Measurements from ENCODE around the gene ZNF414.

ZNF414 gene

DNA sequence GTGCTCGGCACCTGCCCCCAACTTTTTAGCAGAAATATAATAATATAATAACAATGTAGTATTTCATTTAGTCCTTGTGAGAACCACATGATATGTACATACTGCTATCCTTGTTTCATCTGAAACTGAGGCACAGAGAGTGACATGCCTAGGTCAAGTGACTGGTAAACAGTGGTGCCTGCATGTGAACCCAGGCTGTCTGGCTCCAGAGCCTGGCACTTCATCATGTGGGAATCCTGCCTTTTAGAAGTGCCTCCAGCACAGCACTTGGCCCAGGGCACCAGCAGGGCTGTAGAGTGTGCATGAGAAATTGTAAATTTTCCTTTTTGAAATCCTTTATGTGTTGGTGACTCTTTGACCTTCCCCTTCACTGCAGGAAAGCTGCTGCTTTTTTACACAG is 39.0 kb downstream of the ZNF414 start:
- H3K4me2 ChIP-seq (ENCODE audit: low read length), result no peak overlapping the region
- no peaks in the 10 kb centered on the region for H3K9me3 ChIP-seq (replicated peaks; ENCODE audit: low read length)
- H3K27me3 ChIP-seq (ENCODE audit: control insufficient read depth, insufficient read depth, low read length), result no peaks in the 10 kb centered on the region
- H3K9ac ChIP-seq (ENCODE audit: low read depth, low read length), result no peak overlapping the region
- H3K4me1 ChIP-seq (ENCODE audit: control insufficient read depth, insufficient read depth, low read length), result no peaks in the 10 kb centered on the region
- no peak overlapping the region for H3K4me3 ChIP-seq (ENCODE audit: low read length)
- H3K36me3 ChIP-seq (ENCODE audit: insufficient read depth, low read length), result peaks cover 70% of the 10 kb centered on the region

DNA sequence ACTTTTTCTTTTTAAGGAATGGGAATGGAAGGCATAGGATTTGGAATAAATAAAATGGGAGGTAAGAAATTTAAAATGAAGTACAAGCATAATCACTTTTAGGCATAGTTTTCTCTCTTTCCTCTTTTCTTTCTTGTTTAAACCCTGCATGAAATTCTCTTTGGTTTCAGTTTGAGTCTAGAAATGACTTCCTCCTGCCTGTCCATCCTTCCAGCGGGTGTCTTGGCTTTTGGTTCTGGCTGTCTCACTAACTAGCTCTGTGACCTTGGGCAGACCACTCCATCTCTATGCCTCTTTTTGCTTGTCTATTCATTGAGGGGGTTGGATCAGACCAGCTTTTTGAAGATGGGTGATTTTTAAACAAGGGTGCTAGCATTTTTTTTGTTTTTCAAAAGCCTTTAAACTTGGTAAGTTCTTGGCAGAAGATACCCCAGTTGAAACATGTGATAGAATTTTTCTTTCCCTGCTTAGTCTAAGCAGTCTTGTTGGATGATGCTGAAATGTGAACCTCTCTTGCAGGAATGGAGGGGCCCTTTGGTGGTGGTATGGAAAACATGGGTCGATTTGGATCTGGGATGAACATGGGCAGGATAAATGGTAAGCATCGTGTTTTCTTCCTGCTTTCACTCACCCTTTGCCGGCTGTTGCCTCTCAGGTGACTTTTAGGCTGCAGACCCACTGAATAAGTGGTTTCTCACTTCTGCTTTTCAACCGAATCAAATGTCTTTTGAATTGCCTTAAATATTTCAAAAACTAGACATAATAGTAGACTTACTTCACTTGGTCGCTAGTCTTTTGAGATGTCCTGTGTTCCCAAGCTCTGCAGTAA is 40.1 kb downstream of the ZNF414 start:
- Histone ChIP-seq H3K4me3 (ENCODE audit: low read length) (no peak overlapping the region), H3K36me3 (ENCODE audit: insufficient read depth, low read length) (peaks cover 77% of the 10 kb centered on the region), H3K9me3 (replicated peaks; ENCODE audit: low read length) (no peaks in the 10 kb centered on the region)

DNA sequence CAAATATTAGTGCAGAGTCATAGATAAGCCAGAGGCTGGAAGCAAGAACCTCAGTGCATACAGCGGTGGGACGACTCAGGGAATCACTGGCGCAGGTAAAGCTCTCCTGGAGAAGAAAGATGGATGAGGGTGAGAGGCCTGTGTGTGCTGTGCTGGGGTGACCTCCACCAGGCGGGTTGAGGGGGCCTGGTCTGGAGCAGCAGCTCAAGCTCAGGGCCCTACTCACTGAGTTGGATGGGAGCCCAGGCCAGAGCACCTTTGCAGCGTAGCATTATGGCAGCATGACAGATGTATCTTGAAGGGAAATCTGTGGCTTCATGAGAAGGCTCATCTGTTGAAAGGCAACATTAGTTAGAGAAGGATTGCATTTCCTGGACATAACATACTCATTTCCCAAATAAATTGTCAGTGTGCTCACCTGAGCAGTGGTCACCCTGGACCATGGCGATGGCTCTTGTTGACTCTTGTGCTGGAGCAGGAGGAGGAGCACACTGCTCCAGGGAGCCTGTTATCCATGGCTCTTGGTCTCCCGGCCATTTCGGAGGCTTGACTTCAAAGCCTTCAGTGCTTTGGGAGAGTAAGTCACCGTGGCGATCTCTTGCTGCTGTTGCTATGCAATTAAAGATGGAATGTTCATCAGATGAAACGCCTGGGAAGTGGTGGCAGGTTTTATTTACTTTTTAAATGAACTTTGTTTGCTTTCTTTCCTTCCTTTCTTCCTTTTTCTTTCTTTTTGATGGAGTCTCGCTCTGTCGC is 44.2 kb downstream of the ZNF414 start:
- H3K27me3 ChIP-seq (ENCODE audit: control insufficient read depth, insufficient read depth, low read length), result no peaks in the 10 kb centered on the region
- no peaks in the 10 kb centered on the region for H3K4me1 ChIP-seq (ENCODE audit: control insufficient read depth, insufficient read depth, low read length)
- no peak overlapping the region for H3K4me2 ChIP-seq (ENCODE audit: low read length)
- no peak overlapping the region for H3K9ac ChIP-seq (ENCODE audit: low read depth, low read length)
- H3K36me3 ChIP-seq (ENCODE audit: insufficient read depth, low read length), result peaks cover 87% of the 10 kb centered on the region
- H3K9me3 ChIP-seq (replicated peaks; ENCODE audit: low read length), result no peaks in the 10 kb centered on the region
- H3K4me3 ChIP-seq (ENCODE audit: low read length), result no peak overlapping the region

More for the DNA sequence above, 40.1 kb downstream of the ZNF414 start:
- H3K27me3 ChIP-seq (ENCODE audit: control insufficient read depth, insufficient read depth, low read length), result no peaks in the 10 kb centered on the region
- no peaks in the 10 kb centered on the region for H3K4me1 ChIP-seq (ENCODE audit: control insufficient read depth, insufficient read depth, low read length)
- no peak overlapping the region for H3K4me2 ChIP-seq (ENCODE audit: low read length)
- H3K9ac ChIP-seq (ENCODE audit: low read depth, low read length), result no peak overlapping the region

GRCh38 chr19:8468761-8469373 is 45.1 kb downstream of the ZNF414 start:
- no peaks in the 10 kb centered on the region for H3K9me3 ChIP-seq (replicated peaks; ENCODE audit: low read length)
- H3K9ac ChIP-seq (ENCODE audit: low read depth, low read length), result no peak overlapping the region
- H3K27me3 ChIP-seq (ENCODE audit: control insufficient read depth, insufficient read depth, low read length), result no peaks in the 10 kb centered on the region
- no peak overlapping the region for H3K4me2 ChIP-seq (ENCODE audit: low read length)
- no peaks in the 10 kb centered on the region for H3K4me1 ChIP-seq (ENCODE audit: control insufficient read depth, insufficient read depth, low read length)
- H3K4me3 ChIP-seq (ENCODE audit: low read length), result no peak overlapping the region
- peaks cover 88% of the 10 kb centered on the region for H3K36me3 ChIP-seq (ENCODE audit: insufficient read depth, low read length)

DNA sequence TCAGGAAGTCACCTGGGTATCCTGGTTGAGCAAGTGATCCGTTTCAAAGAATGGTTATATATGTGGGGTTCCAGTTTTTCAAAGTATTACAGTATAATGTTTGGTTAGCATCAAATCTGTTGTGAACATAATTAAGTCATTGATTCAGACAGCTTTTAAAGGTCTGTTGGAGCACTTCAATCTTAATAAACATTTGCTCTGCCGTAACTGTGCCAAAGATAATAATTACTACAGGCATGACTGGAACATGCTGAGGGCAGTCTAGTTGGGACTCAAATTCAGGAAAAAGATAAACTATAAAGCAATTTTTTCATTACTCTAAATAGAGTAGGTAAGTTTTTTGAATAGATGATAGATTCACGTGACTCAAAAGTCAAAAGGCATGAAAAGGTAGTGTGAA is 45.8 kb downstream of the ZNF414 start:
- H3K4me3 ChIP-seq (ENCODE audit: low read length), result no peak overlapping the region
- peaks cover 88% of the 10 kb centered on the region for H3K36me3 ChIP-seq (ENCODE audit: insufficient read depth, low read length)

GRCh38 chr19:8466018-8466417 is 47.9 kb downstream of the ZNF414 start:
- no peaks in the 10 kb centered on the region for H3K9me3 ChIP-seq (replicated peaks; ENCODE audit: low read length)
- peaks cover 80% of the 10 kb centered on the region for H3K36me3 ChIP-seq (ENCODE audit: insufficient read depth, low read length)
- no peak overlapping the region for H3K4me2 ChIP-seq (ENCODE audit: low read length)
- no peak overlapping the region for H3K9ac ChIP-seq (ENCODE audit: low read depth, low read length)
- H3K4me3 ChIP-seq (ENCODE audit: low read length), result no peak overlapping the region
- H3K27me3 ChIP-seq (ENCODE audit: control insufficient read depth, insufficient read depth, low read length), result no peaks in the 10 kb centered on the region
- H3K4me1 ChIP-seq (ENCODE audit: control insufficient read depth, insufficient read depth, low read length), result peaks cover 18% of the 10 kb centered on the region

More for the DNA sequence above, 45.8 kb downstream of the ZNF414 start:
- H3K4me2 ChIP-seq (ENCODE audit: low read length), result no peak overlapping the region
- no peaks in the 10 kb centered on the region for H3K27me3 ChIP-seq (ENCODE audit: control insufficient read depth, insufficient read depth, low read length)
- no peaks in the 10 kb centered on the region for H3K9me3 ChIP-seq (replicated peaks; ENCODE audit: low read length)
- no peak overlapping the region for H3K9ac ChIP-seq (ENCODE audit: low read depth, low read length)
- H3K4me1 ChIP-seq (ENCODE audit: control insufficient read depth, insufficient read depth, low read length), result no peaks in the 10 kb centered on the region

DNA sequence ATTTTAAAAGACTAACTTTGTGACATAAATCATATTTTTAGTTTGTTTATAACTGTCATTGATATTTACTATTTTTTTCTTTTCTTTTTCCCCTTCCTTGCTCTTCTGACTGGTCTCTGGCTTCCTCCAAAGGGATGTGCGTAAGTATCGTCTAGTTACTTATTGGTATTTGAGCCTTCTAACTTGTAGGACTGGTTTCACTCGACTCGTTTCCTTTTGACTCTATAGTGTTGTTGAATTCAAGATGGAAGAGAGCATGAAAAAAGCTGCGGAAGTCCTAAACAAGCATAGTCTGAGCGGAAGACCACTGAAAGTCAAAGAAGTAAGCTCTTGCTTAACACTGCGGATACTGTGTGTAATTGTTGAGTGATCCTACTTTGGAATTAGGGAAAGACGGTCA is 50.6 kb downstream of the ZNF414 start:
- no peaks in the 10 kb centered on the region for H3K27me3 ChIP-seq (ENCODE audit: control insufficient read depth, insufficient read depth, low read length)
- no peaks in the 10 kb centered on the region for H3K9me3 ChIP-seq (replicated peaks; ENCODE audit: low read length)
- H3K4me2 ChIP-seq (ENCODE audit: low read length), result no peak overlapping the region
- no peak overlapping the region for H3K9ac ChIP-seq (ENCODE audit: low read depth, low read length)
- H3K4me3 ChIP-seq (ENCODE audit: low read length), result no peak overlapping the region
- peaks cover 55% of the 10 kb centered on the region for H3K36me3 ChIP-seq (ENCODE audit: insufficient read depth, low read length)
- H3K4me1 ChIP-seq (ENCODE audit: control insufficient read depth, insufficient read depth, low read length), result peaks cover 43% of the 10 kb centered on the region

- H3K36me3 ChIP-seq (ENCODE audit: insufficient read depth, low read length), result peaks cover 51% of the 10 kb centered on the region
Observed at GRCh38 chr19:8462571-8462970, 51.4 kb downstream of the ZNF414 start.

DNA sequence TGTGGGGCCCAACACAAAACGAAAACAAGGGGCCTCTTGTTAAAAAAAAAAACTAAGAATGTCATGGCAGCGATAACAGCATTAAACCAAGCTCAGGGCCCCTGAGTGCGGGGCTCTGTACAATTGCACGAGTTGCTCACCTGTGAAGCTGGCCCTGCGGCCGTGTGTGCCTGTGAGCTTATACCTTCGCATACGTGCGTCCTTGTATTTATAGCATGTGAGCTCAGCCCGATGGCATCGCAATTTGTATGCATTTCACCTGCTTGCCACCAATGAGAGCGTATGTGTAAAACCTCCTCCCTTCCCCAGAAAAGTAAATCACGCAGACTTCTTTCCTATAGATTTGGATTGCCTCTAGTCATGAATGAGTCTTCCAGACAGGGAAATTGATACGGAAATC is 52.1 kb downstream of the ZNF414 start:
- Histone ChIP-seq H3K4me2 (ENCODE audit: low read length) (no peak overlapping the region), H3K27me3 (ENCODE audit: control insufficient read depth, insufficient read depth, low read length) (no peaks in the 10 kb centered on the region), H3K9me3 (replicated peaks; ENCODE audit: low read length) (no peaks in the 10 kb centered on the region), H3K36me3 (ENCODE audit: insufficient read depth, low read length) (peaks cover 49% of the 10 kb centered on the region), H3K9ac (ENCODE audit: low read depth, low read length) (no peak overlapping the region), H3K4me1 (ENCODE audit: control insufficient read depth, insufficient read depth, low read length) (peaks cover 51% of the 10 kb centered on the region), H3K4me3 (ENCODE audit: low read length) (no peak overlapping the region)

More at GRCh38 chr19:8462571-8462970, 51.4 kb downstream of the ZNF414 start:
- H3K4me2 ChIP-seq (ENCODE audit: low read length), result no peak overlapping the region
- no peaks in the 10 kb centered on the region for H3K27me3 ChIP-seq (ENCODE audit: control insufficient read depth, insufficient read depth, low read length)
- no peak overlapping the region for H3K4me3 ChIP-seq (ENCODE audit: low read length)
- no peak overlapping the region for H3K9ac ChIP-seq (ENCODE audit: low read depth, low read length)
- H3K4me1 ChIP-seq (ENCODE audit: control insufficient read depth, insufficient read depth, low read length), result peaks cover 51% of the 10 kb centered on the region
- no peaks in the 10 kb centered on the region for H3K9me3 ChIP-seq (replicated peaks; ENCODE audit: low read length)

- Histone ChIP-seq H3K9me3 (replicated peaks; ENCODE audit: low read length) (no peaks in the 10 kb centered on the region), H3K4me3 (ENCODE audit: low read length) (no peak overlapping the region), H3K4me2 (ENCODE audit: low read length) (peak overlapping the region; percentile 75), H3K4me1 (ENCODE audit: control insufficient read depth, insufficient read depth, low read length) (peaks cover 51% of the 10 kb centered on the region), H3K9ac (ENCODE audit: low read depth, low read length) (peak overlapping the region; percentile 76), H3K36me3 (ENCODE audit: insufficient read depth, low read length) (peaks cover 53% of the 10 kb centered on the region), H3K27me3 (ENCODE audit: control insufficient read depth, insufficient read depth, low read length) (no peaks in the 10 kb centered on the region)
Observed at GRCh38 chr19:8461376-8461775, 52.6 kb downstream of the ZNF414 start.

GRCh38 chr19:8460516-8461298 is 53.3 kb downstream of the ZNF414 start:
- H3K36me3 ChIP-seq (ENCODE audit: insufficient read depth, low read length), result peaks cover 53% of the 10 kb centered on the region
- H3K9me3 ChIP-seq (replicated peaks; ENCODE audit: low read length), result no peaks in the 10 kb centered on the region
- H3K9ac ChIP-seq (ENCODE audit: low read depth, low read length), result peak overlapping the region; percentile 76
- H3K4me3 ChIP-seq (ENCODE audit: low read length), result peak overlapping the region; percentile 60
- H3K27me3 ChIP-seq (ENCODE audit: control insufficient read depth, insufficient read depth, low read length), result no peaks in the 10 kb centered on the region
- peaks cover 51% of the 10 kb centered on the region for H3K4me1 ChIP-seq (ENCODE audit: control insufficient read depth, insufficient read depth, low read length)
- peak overlapping the region; percentile 75 for H3K4me2 ChIP-seq (ENCODE audit: low read length)

Measured in skeletal muscle satellite cell (primary cell).